HG03045 (cell line): ENCODE measurements around the gene PWP1.
A peak's percentile ranks its signal among the peaks of the same experiment; 100 is the strongest.

Source experiments
- ATAC-seq: cut with Tn5 transposase; IDR thresholded peaks from one replicate; pipeline ENCODE4 v1.9.1; 2021; ENCODE audit warnings: mild to moderate bottlenecking, moderate library complexity; ENCODE audit not compliant: unreplicated experiment

PWP1 gene

GRCh38 chr12:107732365-107732764 lies 46.8 kb downstream of the PWP1 start:
- ATAC-seq: no peak

GRCh38 chr12:107734139-107734538 lies 48.5 kb downstream of the PWP1 start:
- no peak for ATAC-seq

- ATAC-seq: no peak
Measured at GRCh38 chr12:107735763-107736162, 50.2 kb downstream of the PWP1 start.

- ATAC-seq: peak; percentile 79
Measured at GRCh38 chr12:107736914-107737313, 51.3 kb downstream of the PWP1 start.

- ATAC-seq: no peak
Measured at GRCh38 chr12:107748472-107748871, 62.9 kb downstream of the PWP1 start.

GRCh38 chr12:107749083-107749482 lies 63.5 kb downstream of the PWP1 start:
- ATAC-seq: no peak

GRCh38 chr12:107759410-107759809 lies 73.8 kb downstream of the PWP1 start:
- no peak for ATAC-seq

- ATAC-seq: peak; percentile 34
Measured at GRCh38 chr12:107760207-107760808, 74.7 kb downstream of the PWP1 start.

- ATAC-seq: peak; percentile 94
Measured at GRCh38 chr12:107760809-107761501, 75.4 kb downstream of the PWP1 start, which contains the start of gene PRDM4. Gene PRDM4, minus strand, starts transcription at chr12:107761137. Its CDS starts 622 bp downstream, at chr12:107760515.

- ATAC-seq: no peak
Measured at GRCh38 chr12:107761502-107761904, 75.9 kb downstream of the PWP1 start.
